DOHH2 (cell line): ENCODE measurements around the gene SFXN5.

Source experiments
- H3F3A ChIP-seq: fragments of 200-600 bp; sonication (generic), shearing (Covaris generic); 2 replicates; pipeline ENCODE4 v1.6.0; 2016; ENCODE audit warnings: antibody characterized with exemption, mild to moderate bottlenecking; ENCODE audit not compliant: control insufficient read depth, insufficient read depth
- H3K27ac ChIP-seq: fragments of 200-600 bp; sonication (generic); 2 replicates; pipeline ENCODE4 v1.5.1; 2014; ENCODE audit warnings: low read depth, mild to moderate bottlenecking, low read length, moderate library complexity
- H3K27me3 ChIP-seq: fragments of 200-600 bp; sonication (generic); 2 replicates; pipeline ENCODE4 v1.6.1; 2014; ENCODE audit warnings: mild to moderate bottlenecking, low read length, mixed read lengths; ENCODE audit not compliant: control insufficient read depth
- H3K36me3 ChIP-seq: fragments of 200-600 bp; sonication (generic); 2 replicates; pipeline ENCODE4 v1.6.1; 2014; ENCODE audit warnings: mild to moderate bottlenecking, low read length, moderate library complexity, mixed read lengths; ENCODE audit not compliant: control insufficient read depth
- H3K4me1 ChIP-seq: fragments of 200-600 bp; sonication (generic); 2 replicates; pipeline ENCODE4 v1.6.1; 2014; ENCODE audit warnings: mild to moderate bottlenecking, low read length, mixed read lengths; ENCODE audit not compliant: control insufficient read depth
- H3K4me2 ChIP-seq: fragments of 200-600 bp; sonication (generic); 2 replicates; pipeline ENCODE4 v1.6.0; 2014; ENCODE audit warnings: mild to moderate bottlenecking, low read length, moderate library complexity
- H3K4me3 ChIP-seq: fragments of 200-600 bp; sonication (generic); 2 replicates; pipeline ENCODE4 v1.5.1; 2014; ENCODE audit warnings: mild to moderate bottlenecking, low read length, mixed read lengths
- H3K79me2 ChIP-seq: fragments of 200-600 bp; sonication (generic); 2 replicates; pipeline ENCODE4 v1.6.1; 2014; ENCODE audit warnings: mild to moderate bottlenecking, low read length, mixed read lengths; ENCODE audit not compliant: control insufficient read depth
- H3K9me2 ChIP-seq: fragments of 200-600 bp; sonication (generic); replicated peaks from 2 replicates; pipeline ENCODE4 v1.6.1; 2014; ENCODE audit warnings: mild to moderate bottlenecking, low read length, mixed read lengths; ENCODE audit not compliant: control insufficient read depth
- H3K9me3 ChIP-seq: fragments of 200-600 bp; sonication (generic); 2 replicates; pipeline ENCODE4 v1.6.1; 2014; ENCODE audit warnings: antibody characterized with exemption, low read length, mixed read lengths; ENCODE audit not compliant: control insufficient read depth, insufficient read depth
- H4K20me1 ChIP-seq: fragments of 200-600 bp; sonication (generic); 2 replicates; pipeline ENCODE4 v1.6.0; 2014; ENCODE audit warnings: low read depth, mild to moderate bottlenecking, antibody characterized with exemption, low read length, moderate library complexity; ENCODE audit not compliant: control insufficient read depth, insufficient read depth
- CTCF ChIP-seq: fragments of 200-600 bp; sonication (generic); IDR thresholded peaks from one replicate; pipeline ENCODE4 v1.5.1; 2014; ENCODE audit warnings: antibody characterized with exemption, mild to moderate bottlenecking, low read depth, low read length; ENCODE audit not compliant: poor library complexity, severe bottlenecking
- EZH2phosphoT487 ChIP-seq: fragments of 200-600 bp; sonication (generic); IDR thresholded peaks from 2 replicates; pipeline ENCODE4 v1.6.1; 2017; ENCODE audit warnings: borderline replicate concordance, mild to moderate bottlenecking, antibody characterized with exemption, low read length, moderate library complexity, mixed read lengths

SFXN5 gene

GRCh38 chr2:73116182-73116960 is 44.9 kb upstream of the SFXN5 start:
- no peaks in the 10 kb centered on the region for H3K79me2 ChIP-seq
- no peaks in the 10 kb centered on the region for H4K20me1 ChIP-seq
- no peaks in the 10 kb centered on the region for H3K9me3 ChIP-seq
- H3K27ac ChIP-seq, result no peak overlapping the region
- H3K36me3 ChIP-seq, result no peaks in the 10 kb centered on the region
- no peak for TF ChIP-seq EZH2phosphoT487
- no peak for TF ChIP-seq CTCF
- peaks cover 13% of the 10 kb centered on the region for H3K4me1 ChIP-seq
- peaks cover 48% of the 10 kb centered on the region for H3K27me3 ChIP-seq
- H3K9me2 ChIP-seq, result no peaks in the 10 kb centered on the region
- no peak overlapping the region for H3K4me3 ChIP-seq
- H3K4me2 ChIP-seq, result no peak overlapping the region
- H3F3A ChIP-seq, result peaks cover 3% of the 10 kb centered on the region; the same call in 1 of the 2 replicates

GRCh38 chr2:73114273-73114867 is 42.9 kb upstream of the SFXN5 start:
- H3K79me2 ChIP-seq, result no peaks in the 10 kb centered on the region
- H3K9me2 ChIP-seq, result no peaks in the 10 kb centered on the region
- peaks cover 62% of the 10 kb centered on the region for H3K27me3 ChIP-seq
- TF ChIP-seq EZH2phosphoT487 (no peak), CTCF (no peak)
- H3K36me3 ChIP-seq, result no peaks in the 10 kb centered on the region
- H3K9me3 ChIP-seq, result no peaks in the 10 kb centered on the region
- no peaks in the 10 kb centered on the region for H4K20me1 ChIP-seq
- peaks cover 3% of the 10 kb centered on the region; the same call in 1 of the 2 replicates for H3F3A ChIP-seq
- no peak overlapping the region for H3K27ac ChIP-seq
- H3K4me3 ChIP-seq, result no peak overlapping the region
- H3K4me2 ChIP-seq, result no peak overlapping the region
- H3K4me1 ChIP-seq, result peaks cover 13% of the 10 kb centered on the region

GRCh38 chr2:73112913-73113854 is 41.7 kb upstream of the SFXN5 start, which contains the start of gene RAB11FIP5:
Gene RAB11FIP5 (minus strand): TSS chr2:73112948. CDS start chr2:73112777, 171 bp downstream.
- no peaks in the 10 kb centered on the region for H3K9me2 ChIP-seq
- no peaks in the 10 kb centered on the region for H3K79me2 ChIP-seq
- peak within 1 kb of the TSS; percentile 73 for H3K4me3 ChIP-seq
- no peak within 1 kb of the TSS for H3K27ac ChIP-seq
- TF ChIP-seq EZH2phosphoT487 (peak; percentile 86; the same call in 1 of the 2 replicates), CTCF (no peak)
- H3K4me1 ChIP-seq, result peaks cover 13% of the 10 kb centered on the region
- H3K4me2 ChIP-seq, result peak within 1 kb of the TSS; percentile 85
- no peaks in the 10 kb centered on the region for H3K36me3 ChIP-seq
- H3K27me3 ChIP-seq, result peaks cover 63% of the 10 kb centered on the region
- peaks cover 3% of the 10 kb centered on the region; the same call in 1 of the 2 replicates for H3F3A ChIP-seq
- H3K9me3 ChIP-seq, result no peaks in the 10 kb centered on the region
- no peaks in the 10 kb centered on the region for H4K20me1 ChIP-seq
